ENCODE results near the gene PTGES3L.

PTGES3L gene

GRCh38 chr17:43025766-43026537, 46.1 kb upstream of the PTGES3L start:
- TF ChIP-seq POLR2AphosphoS5 (IDR thresholded peaks at IDR 0.05; ENCODE audit: low read depth, low read length) (no peak), SIN3A (IDR thresholded peaks at IDR 0.05; ENCODE audit: borderline replicate concordance, insufficient read depth, low read length) (no peak), FOXP2 (optimal IDR thresholded peaks at IDR 0.05; ENCODE audit: borderline replicate concordance, extremely low read depth, extremely low read length, insufficient read depth) (no peak), TAF1 (IDR thresholded peaks at IDR 0.05; ENCODE audit: borderline replicate concordance, insufficient read depth, low read length) (no peak), REST (IDR thresholded peaks at IDR 0.05; ENCODE audit: insufficient read depth in 1 of 2, low read depth in 2 of 2, low read length in 2 of 2) (no peak)

- TF ChIP-seq REST (IDR thresholded peaks at IDR 0.05; ENCODE audit: insufficient read depth in 1 of 2, low read depth in 2 of 2, low read length in 2 of 2): no peak
- no peak for TF ChIP-seq POLR2AphosphoS5 (IDR thresholded peaks at IDR 0.05; ENCODE audit: low read depth, low read length)
- TF ChIP-seq TAF1 (IDR thresholded peaks at IDR 0.05; ENCODE audit: borderline replicate concordance, insufficient read depth, low read length): no peak
- TF ChIP-seq SIN3A (IDR thresholded peaks at IDR 0.05; ENCODE audit: borderline replicate concordance, insufficient read depth, low read length): no peak
- TF ChIP-seq FOXP2 (optimal IDR thresholded peaks at IDR 0.05; ENCODE audit: borderline replicate concordance, extremely low read depth, extremely low read length, insufficient read depth): no peak
Measured at GRCh38 chr17:43025290-43025657, 45.4 kb upstream of the PTGES3L start.

- TF ChIP-seq REST (IDR thresholded peaks at IDR 0.05; ENCODE audit: insufficient read depth in 1 of 2, low read depth in 2 of 2, low read length in 2 of 2) (no peak), SIN3A (IDR thresholded peaks at IDR 0.05; ENCODE audit: borderline replicate concordance, insufficient read depth, low read length) (no peak), POLR2AphosphoS5 (IDR thresholded peaks at IDR 0.05; ENCODE audit: low read depth, low read length) (no peak), TAF1 (IDR thresholded peaks at IDR 0.05; ENCODE audit: borderline replicate concordance, insufficient read depth, low read length) (no peak), FOXP2 (optimal IDR thresholded peaks at IDR 0.05; ENCODE audit: borderline replicate concordance, extremely low read depth, extremely low read length, insufficient read depth) (no peak)
Measured at GRCh38 chr17:43024407-43025289, 44.8 kb upstream of the PTGES3L start, which contains the start of gene RND2. Gene RND2, plus strand, starts transcription at chr17:43025231. Its CDS starts 117 bp downstream, at chr17:43025348.

- TF ChIP-seq TAF1 (IDR thresholded peaks at IDR 0.05; ENCODE audit: borderline replicate concordance, insufficient read depth, low read length) (no peak), POLR2AphosphoS5 (IDR thresholded peaks at IDR 0.05; ENCODE audit: low read depth, low read length) (peak; percentile 53; the same call in 1 of the 2 replicates), SIN3A (IDR thresholded peaks at IDR 0.05; ENCODE audit: borderline replicate concordance, insufficient read depth, low read length) (peak; percentile 76; the same call in 1 of the 2 replicates), REST (IDR thresholded peaks at IDR 0.05; ENCODE audit: insufficient read depth in 1 of 2, low read depth in 2 of 2, low read length in 2 of 2) (no peak), FOXP2 (optimal IDR thresholded peaks at IDR 0.05; ENCODE audit: borderline replicate concordance, extremely low read depth, extremely low read length, insufficient read depth) (peak; percentile 87)
Measured at GRCh38 chr17:43021741-43022512, 42.0 kb upstream of the PTGES3L start, which contains the start of gene VAT1. Gene VAT1, minus strand, starts transcription at chr17:43022385. Its CDS starts 63 bp downstream, at chr17:43022322.
